H1 (cell line): ENCODE data around the gene AMH. TPM values are rescaled to one million over a fixed set of nuclear protein-coding genes. Genes with fewer than 3 reads are reported as not detected.
A peak's percentile ranks its signal among the peaks of the same experiment; 100 is the strongest.

Experiments used
- CTCF ChIA-PET: fragments of 300-600 bp; sonication (Branson Sonifier 250); formaldehyde crosslinking; loops from one replicate; lab custom pipeline; 2021; ENCODE audit not compliant: partially characterized antibody; lab: Charles Lee
- POLR2A ChIA-PET: fragments of 300-600 bp; sonication (Branson Sonifier 250); formaldehyde crosslinking; loops from one replicate; lab custom pipeline; 2021; ENCODE audit warnings: inconsistent platforms; ENCODE audit not compliant: partially characterized antibody; lab: Charles Lee
- DNase-seq, 2 experiments: peaks; one replicate each; pipeline versions ENCODE4 v3.0.0 to v3.0.0-alpha.2; 2010 to 2022; ENCODE audit warnings: low spot score in 2 of 2, low read depth in 1 of 2, mixed read lengths in 1 of 2
- FAIRE-seq: peaks from 2 replicates; lab custom pipeline; 2011; peaks lifted over from hg19 to GRCh38; lab: Jason Lieb, UNC
- H2AFZ ChIP-seq: 2 replicates; pipeline ENCODE4 v1.8.1; 2012; ENCODE audit warnings: low read length, inconsistent platforms
- H2AK5ac ChIP-seq: 2 replicates; pipeline ENCODE4 v1.6.1; 2013; ENCODE audit warnings: low read depth, low read length
- H2BK120ac ChIP-seq: replicated peaks from 2 replicates; pipeline ENCODE3; 2013; ENCODE audit warnings: low read depth, low read length, inconsistent platforms
- H2BK12ac ChIP-seq: 2 replicates; pipeline ENCODE4 v1.6.1; 2013; ENCODE audit warnings: low read depth, low read length
- H2BK15ac ChIP-seq: 2 replicates; pipeline ENCODE4 v1.6.1; 2013; ENCODE audit warnings: low read length
- H2BK20ac ChIP-seq: 2 replicates; pipeline ENCODE4 v1.6.1; 2013; ENCODE audit warnings: low read length
- H2BK5ac ChIP-seq: 2 replicates; pipeline ENCODE4 v1.6.1; 2013; ENCODE audit warnings: low read depth, low read length
- H3K14ac ChIP-seq: 2 replicates; pipeline ENCODE4 v1.6.1; 2013; ENCODE audit warnings: inconsistent platforms; ENCODE audit not compliant: insufficient read length
- H3K18ac ChIP-seq: 2 replicates; pipeline ENCODE4 v1.6.1; 2013; ENCODE audit warnings: low read length; ENCODE audit errors: extremely low read depth
- H3K23ac ChIP-seq: 2 replicates; pipeline ENCODE4 v1.6.1; 2013; ENCODE audit warnings: inconsistent platforms; ENCODE audit not compliant: insufficient read length
- H3K23me2 ChIP-seq: 2 replicates; pipeline ENCODE4 v1.6.1; 2013; ENCODE audit warnings: low read depth, low read length
- H3K27ac ChIP-seq: 2 replicates; pipeline ENCODE4 v1.6.1; 2011; ENCODE audit warnings: low read depth, low read length, inconsistent platforms
- H3K27me3 ChIP-seq, 4 experiments: replicated peaks in 1 of 4; 1 replicate in 1 of 4; 2 replicates in 3 of 4; pipeline versions ENCODE4 v1.6.1 to v1.8.1; 2011 to 2013; ENCODE audit warnings: low read length in 3 of 4, mild to moderate bottlenecking in 3 of 4, inconsistent platforms in 2 of 4, mixed read lengths in 2 of 4, moderate library complexity in 1 of 4; ENCODE audit not compliant: control insufficient read depth in 3 of 4, insufficient read depth in 3 of 4; ENCODE audit errors: extremely low read depth in 1 of 4
- H3K36me3 ChIP-seq, 4 experiments: 2 replicates each; pipeline versions ENCODE4 v1.6.1 to v1.8.1; 2011 to 2013; ENCODE audit warnings: mild to moderate bottlenecking in 4 of 4, low read length in 3 of 4, moderate library complexity in 2 of 4, control low read depth in 1 of 4, inconsistent platforms in 1 of 4; ENCODE audit not compliant: insufficient read depth in 4 of 4, control insufficient read depth in 2 of 4
- H3K4ac ChIP-seq: replicated peaks from 2 replicates; pipeline ENCODE3; 2013; ENCODE audit warnings: low read length, low read depth, mixed read lengths, inconsistent platforms; ENCODE audit not compliant: insufficient read length
- H3K4me1 ChIP-seq, 4 experiments: replicated peaks in 1 of 4; 1 replicate in 1 of 4; 2 replicates in 3 of 4; pipeline versions ENCODE4 v1.6.1 to v1.8.1; 2011 to 2013; ENCODE audit warnings: low read length in 3 of 4, inconsistent platforms in 2 of 4, mixed read lengths in 1 of 4; ENCODE audit not compliant: insufficient read depth in 4 of 4, control insufficient read depth in 3 of 4
- H3K4me2 ChIP-seq, 2 experiments: 2 replicates each; pipeline versions ENCODE4 v1.6.1 to v1.8.1; 2011 to 2013; ENCODE audit warnings: low read depth in 2 of 2, low read length in 2 of 2, control low read depth in 1 of 2, inconsistent platforms in 1 of 2, mild to moderate bottlenecking in 1 of 2; ENCODE audit not compliant: insufficient read depth in 1 of 2
- H3K4me3 ChIP-seq, 4 experiments: fragments of 200-600, 300-600 bp in 1 of 4; sonication (generic), shearing (Covaris generic), sonication (Bioruptor Twin) in 1 of 4; 2 replicates each; pipeline versions ENCODE4 v1.5.1 to v1.8.1; 2011 to 2016; ENCODE audit warnings: low read length in 4 of 4, low read depth in 3 of 4, control low read depth in 2 of 4, inconsistent platforms in 2 of 4, mild to moderate bottlenecking in 2 of 4, mixed read lengths in 1 of 4, moderate library complexity in 1 of 4; ENCODE audit not compliant: insufficient read depth in 2 of 4; ENCODE audit errors: extremely low read depth in 1 of 4
- H3K56ac ChIP-seq: replicated peaks from 2 replicates; pipeline ENCODE3; 2013; ENCODE audit warnings: low read depth, mild to moderate bottlenecking, mixed read lengths, low read length, inconsistent platforms; ENCODE audit not compliant: insufficient read length
- H3K79me1 ChIP-seq: 2 replicates; pipeline ENCODE4 v1.6.1; 2013; ENCODE audit warnings: low read depth, low read length, control low read depth
- H3K79me2 ChIP-seq, 2 experiments: 2 replicates each; pipeline versions ENCODE4 v1.6.1 to v1.8.1; 2012 to 2013; ENCODE audit warnings: low read length in 2 of 2, mild to moderate bottlenecking in 2 of 2, inconsistent platforms in 1 of 2; ENCODE audit not compliant: insufficient read depth in 2 of 2, control insufficient read depth in 1 of 2
- H3K9ac ChIP-seq, 4 experiments: replicated peaks in 1 of 4; 1 replicate in 1 of 4; 2 replicates in 3 of 4; pipeline versions ENCODE4 v1.6.1 to v1.8.1; 2011 to 2013; ENCODE audit warnings: low read depth in 3 of 4, low read length in 3 of 4, control low read depth in 2 of 4, mild to moderate bottlenecking in 2 of 4, moderate library complexity in 2 of 4, inconsistent platforms in 1 of 4; ENCODE audit errors: extremely low read depth in 1 of 4
- H3K9me3 ChIP-seq, 2 experiments: 2 replicates each; pipeline versions ENCODE4 v1.6.1 to v1.8.1; 2012 to 2013; ENCODE audit warnings: mild to moderate bottlenecking in 2 of 2, moderate library complexity in 2 of 2, control low read depth in 1 of 2, inconsistent platforms in 1 of 2, low read depth in 1 of 2, low read length in 1 of 2, mixed read lengths in 1 of 2; ENCODE audit not compliant: insufficient read depth in 2 of 2
- H4K20me1 ChIP-seq, 2 experiments: replicated peaks in 1 of 2; 2 replicates each; pipeline versions ENCODE3 to v1.8.1; 2011 to 2013; ENCODE audit warnings: inconsistent platforms in 2 of 2, low read length in 2 of 2, mild to moderate bottlenecking in 1 of 2; ENCODE audit not compliant: insufficient read depth in 2 of 2, control insufficient read depth in 1 of 2
- H4K5ac ChIP-seq: 2 replicates; pipeline ENCODE4 v1.6.1; 2013; ENCODE audit warnings: low read length, low read depth, mixed read lengths, inconsistent platforms; ENCODE audit not compliant: insufficient read length
- H4K8ac ChIP-seq: 2 replicates; pipeline ENCODE4 v1.8.0; 2013; ENCODE audit warnings: mild to moderate bottlenecking, moderate library complexity, low read length, inconsistent platforms; ENCODE audit not compliant: insufficient read depth; ENCODE audit errors: extremely low read depth
- H4K91ac ChIP-seq: replicated peaks from 2 replicates; pipeline ENCODE3; 2013; ENCODE audit warnings: low read length, mixed read lengths, inconsistent platforms; ENCODE audit not compliant: insufficient read length
- BCL11A ChIP-seq, 2 experiments: IDR thresholded peaks; one replicate each; pipeline ENCODE4 v1.6.1; 2011; ENCODE audit warnings: low read depth in 2 of 2, low read length in 2 of 2, mild to moderate bottlenecking in 2 of 2
- CBX5 ChIP-seq: fragments of 300-800, 300-1000 bp; sonication (generic); IDR thresholded peaks from 2 replicates; pipeline ENCODE4 v1.7.1; 2016; ENCODE audit warnings: antibody characterized with exemption, low read length, low read depth
- RNF2 ChIP-seq: fragments of 200-900, 300-1000 bp; sonication (generic); IDR thresholded peaks from 2 replicates; pipeline ENCODE4 v1.7.1; 2016; ENCODE audit warnings: borderline replicate concordance, low read depth, mild to moderate bottlenecking, antibody characterized with exemption, low read length; ENCODE audit not compliant: poor library complexity, severe bottlenecking; ENCODE audit errors: missing control alignments
- TAF1 ChIP-seq: IDR thresholded peaks from 2 replicates; pipeline ENCODE4 v1.6.1; 2011; ENCODE audit warnings: mild to moderate bottlenecking, low read depth, low read length
- WGBS, 2 experiments: shearing (Covaris generic) in 1 of 2; methylation state at CpG; one replicate each; pipeline versions ENCODE4 v1.1.6 to v1.1.7; 2013 to 2015; ENCODE audit warnings: low lambda C conversion rate in 2 of 2, mixed read lengths in 2 of 2, inconsistent platforms in 1 of 2, low coverage in 1 of 2, missing lambda C conversion rate in 1 of 2; ENCODE audit not compliant: insufficient replicate concordance in 2 of 2, insufficient coverage in 1 of 2, insufficient read length in 1 of 2; ENCODE audit errors: extremely low coverage in 1 of 2, missing lambda C conversion rate in 1 of 2; 5-methylcytosine and 5-hydroxymethylcytosine counted together
- polyA plus RNA-seq, 7 experiments: library from polyadenylated mRNA; depleted of rRNA in 3 of 7; stranded (reverse) in 5 of 7; unstranded in 2 of 7; fragments of >200 nt in 5 of 7; fragments of 200-250 nt in 2 of 7; gene quantifications; 1 replicate in 5 of 7; 2 replicates in 1 of 7; 4 replicates in 1 of 7; pipeline versions ENCODE4 v1.2.1 to v1.2.3, GENCODE V29; 2011 to 2013; ENCODE audit warnings: missing spikeins in 2 of 7, mixed read lengths in 2 of 7
- total RNA-seq: library from RNA; stranded (reverse); fragmentation: NEBNext Ultra II Directional; extraction: Animal tissue kit (Norgen Biotek cat#: 25700); gene quantifications from 2 replicates; pipeline ENCODE4 v1.2.1, GENCODE V29; 2021
- TF ChIP-seq, protein P1 (sequence below): IDR thresholded peaks from 2 replicates; pipeline ENCODE4 v1.6.1; 2012; ENCODE audit warnings: inconsistent platforms

AMH gene
- total and polyA plus RNA-seq, 2 of the 8 experiments (the other 6 are each of a cell fraction or from before 2014, with no cell fraction given) = 10.5 to 15.4 TPM

DNA sequence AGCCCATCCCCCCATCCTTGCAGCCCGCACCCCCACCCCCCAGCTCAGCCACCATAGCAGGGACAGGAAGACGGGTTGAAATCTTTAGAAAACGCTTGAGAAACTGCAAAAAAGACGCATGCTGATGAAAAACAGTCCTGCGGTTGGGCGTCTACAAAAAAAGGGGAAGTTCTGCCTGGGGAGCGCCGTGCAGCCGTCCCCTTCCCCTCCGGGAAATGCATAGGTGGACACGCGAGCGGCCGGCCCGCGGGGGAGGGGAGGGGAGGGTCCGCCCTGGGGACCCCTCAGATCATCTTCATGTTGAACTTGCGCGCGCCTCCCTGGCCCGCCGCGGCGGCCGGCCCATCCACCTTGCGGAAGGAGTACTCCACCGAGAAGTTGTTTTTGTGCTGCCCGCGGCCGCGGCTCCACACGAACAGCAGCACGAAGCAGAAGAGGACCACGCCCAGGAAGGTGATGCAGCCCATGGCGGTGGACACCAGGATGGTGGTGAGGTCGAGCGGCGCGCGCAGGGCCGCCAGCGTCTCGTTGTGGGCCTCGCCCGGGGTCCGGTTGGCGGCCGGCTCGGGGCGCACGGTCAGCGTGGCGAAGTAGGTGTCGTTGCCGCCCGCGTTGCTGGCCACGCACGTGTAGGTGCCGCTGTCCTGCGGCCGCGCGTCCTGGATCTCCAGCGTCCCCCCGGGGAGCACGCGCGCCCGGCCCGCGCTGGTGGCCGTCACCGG is 40.8 kb downstream of the AMH start:
- Histone ChIP-seq H2BK5ac (no peak overlapping the region), H3K18ac (no peak overlapping the region), H3K4me2 (peak overlapping the region; percentile 58 to 97), H4K20me1 (peaks cover 0 to 11% of the 10 kb centered on the region in 2 experiments), H3K56ac (no peak overlapping the region), H3K79me2 (no peaks in the 10 kb centered on the region), H2BK15ac (no peak overlapping the region), H3K4me3 (peak overlapping the region; percentile 17 to 56 (median 20); a peak in 6 of 8 replicates), H3K4ac (no peak overlapping the region), H2BK12ac (no peak overlapping the region; the same call in 1 of the 2 replicates), H2AK5ac (no peak overlapping the region), H3K23me2 (peaks cover 10% of the 10 kb centered on the region; the same call in 1 of the 2 replicates), H4K5ac (no peak overlapping the region), H3K27ac (no peak overlapping the region), H3K9me3 (no peaks in the 10 kb centered on the region), H3K27me3 (peaks cover 40 to 67% (median 59%) of the 10 kb centered on the region in 4 experiments), H4K8ac (peak overlapping the region; percentile 75; the same call in 1 of the 2 replicates), H2BK120ac (no peak overlapping the region), H4K91ac (no peak overlapping the region), H3K14ac (no peak overlapping the region), H3K36me3 (peaks cover 0 to 6% (median 0%) of the 10 kb centered on the region in 4 experiments; a peak in 1 of 8 replicates), H3K79me1 (no peaks in the 10 kb centered on the region), H3K23ac (no peak overlapping the region), H2AFZ (no peak overlapping the region), H2BK20ac (no peak overlapping the region), H3K9ac (no peak overlapping the region; a peak in 1 of 7 replicates), H3K4me1 (peaks cover 0 to 22% (median 9%) of the 10 kb centered on the region in 4 experiments; a peak in 5 of 7 replicates)
- WGBS, 2 experiments = 10% methylated on average over 42 of the region's 74 CpGs; no CpG with 5 or more reads in 1 of the 2 experiments
- POLR2A ChIA-PET = interaction anchor here (1.0 to 3.1 kb wide), 6 partner anchors 15 to 28 kb away, joined by 3 to 25 read pairs (median 6); no protein-coding TSS in a partner anchor
- CTCF ChIA-PET = interaction anchor here (1.3 to 5.0 kb wide), 5 partner anchors 14 to 36 kb away, joined by 5 to 46 read pairs (median 10); no protein-coding TSS in a partner anchor
- TF ChIP-seq TAF1 (0 out of 2 replicates have a peak, but pooled peaks have one; percentile 16), CBX5 (no peak), RNF2 (peak; percentile 8), BCL11A (IDR thresholded peaks at IDR 0.05; ENCODE audit: low read depth in 2 of 2, low read length in 2 of 2) (no peak)
- TF ChIP-seq, protein P1, sequence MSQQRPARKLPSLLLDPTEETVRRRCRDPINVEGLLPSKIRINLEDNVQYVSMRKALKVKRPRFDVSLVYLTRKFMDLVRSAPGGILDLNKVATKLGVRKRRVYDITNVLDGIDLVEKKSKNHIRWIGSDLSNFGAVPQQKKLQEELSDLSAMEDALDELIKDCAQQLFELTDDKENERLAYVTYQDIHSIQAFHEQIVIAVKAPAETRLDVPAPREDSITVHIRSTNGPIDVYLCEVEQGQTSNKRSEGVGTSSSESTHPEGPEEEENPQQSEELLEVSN = 0 out of 2 replicates have a peak, but pooled peaks have one; percentile 9
- no peak for DNase-seq
- no peak for FAIRE-seq
